Measurements from ENCODE around the gene TGFBR3L. TPM values are rescaled to one million over a fixed set of nuclear protein-coding genes. Genes with fewer than 3 reads are reported as not detected.

Gene TGFBR3L
- total and polyA plus RNA-seq, 2 of the 8 experiments (the other 6 are each of a cell fraction or from before 2014, with no cell fraction given): 3.1 to 3.7 TPM

GRCh38 chr19:7870571-7871436 is 43.8 kb upstream of the TGFBR3L start (continued):
- no peak for TF ChIP-seq E2F6 (IDR thresholded peaks at IDR 0.05)
- no peak for TF ChIP-seq NRF1 (IDR thresholded peaks at IDR 0.05; ENCODE audit: low read depth, low read length)
- TF ChIP-seq JUN (IDR thresholded peaks at IDR 0.05; ENCODE audit: low read depth, low read length): no peak
- no peak for TF ChIP-seq MAFK (IDR thresholded peaks at IDR 0.05; ENCODE audit: low read depth, low read length)
- TF ChIP-seq SRF (IDR thresholded peaks at IDR 0.05; ENCODE audit: low read depth, low read length): no peak
- no peak for TF ChIP-seq GTF2F1 (IDR thresholded peaks at IDR 0.05; ENCODE audit: borderline replicate concordance, low read depth, low read length)
- no peak for TF ChIP-seq RXRA (IDR thresholded peaks at IDR 0.05; ENCODE audit: insufficient read depth, low read depth, low read length)
- no peak; the same call in 1 of the 2 replicates for TF ChIP-seq SP1 (IDR thresholded peaks at IDR 0.05; ENCODE audit: low read depth, low read length)
- no peak for TF ChIP-seq EP300 (IDR thresholded peaks at IDR 0.05; ENCODE audit: borderline replicate concordance in 1 of 2, low read depth in 2 of 2, low read length in 2 of 2)
- TF ChIP-seq CBX5 (IDR thresholded peaks at IDR 0.05; ENCODE audit: low read depth, low read length): no peak
- no peak for TF ChIP-seq EZH2 (IDR thresholded peaks at IDR 0.05; ENCODE audit: low read depth, low read length, severe bottlenecking)

All from H1 (cell line).